Smooth muscle cell (in vitro differentiated cells): Measurements from ENCODE around the gene AMPD2. TPM values are rescaled to one million over a fixed set of nuclear protein-coding genes. Genes with fewer than 3 reads are reported as not detected.

Experiments
- DNase-seq: peaks from one replicate; lab custom pipeline; 2025; ENCODE audit not compliant: unreplicated experiment; lab: John Stamatoyannopoulos, UW
- H2AFZ ChIP-seq: fragments of 200-600 bp; sonication (generic); 2 replicates; pipeline ENCODE4 v1.6.0; 2016; ENCODE audit warnings: antibody characterized with exemption, low read depth, mild to moderate bottlenecking
- H3F3A ChIP-seq: fragments of 200-600 bp; sonication (generic); 2 replicates; pipeline ENCODE4 v1.6.0; 2017; ENCODE audit warnings: antibody characterized with exemption, low read depth
- H3K27ac ChIP-seq: fragments of 200-600 bp; sonication (generic); 2 replicates; pipeline ENCODE4 v1.5.1; 2016; ENCODE audit warnings: low read depth, mild to moderate bottlenecking
- H3K27me3 ChIP-seq: fragments of 200-600 bp; sonication (generic); 2 replicates; pipeline ENCODE4 v1.6.1; 2016; ENCODE audit warnings: low read depth, mild to moderate bottlenecking
- H3K36me3 ChIP-seq: fragments of 200-600 bp; sonication (generic); 2 replicates; pipeline ENCODE4 v1.5.1; 2016; ENCODE audit warnings: low read depth
- H3K4me1 ChIP-seq: fragments of 200-600 bp; sonication (generic); 2 replicates; pipeline ENCODE4 v1.5.1; 2016; ENCODE audit warnings: low read depth
- H3K4me2 ChIP-seq: fragments of 200-600 bp; sonication (generic); 2 replicates; pipeline ENCODE4 v1.6.0; 2016; ENCODE audit warnings: mild to moderate bottlenecking
- H3K4me3 ChIP-seq: fragments of 200-600 bp; sonication (generic); 2 replicates; pipeline ENCODE4 v1.5.1; 2016; ENCODE audit warnings: mild to moderate bottlenecking
- H3K79me2 ChIP-seq: fragments of 200-600 bp; sonication (generic); 2 replicates; pipeline ENCODE4 v1.6.0; 2016; ENCODE audit warnings: low read depth, mild to moderate bottlenecking
- H3K9ac ChIP-seq: fragments of 200-600 bp; sonication (generic); 2 replicates; pipeline ENCODE4 v1.6.0; 2016; ENCODE audit warnings: low read depth
- H3K9me3 ChIP-seq: fragments of 200-600 bp; sonication (generic); replicated peaks from 2 replicates; pipeline ENCODE4 v1.5.1; 2016; ENCODE audit warnings: low read depth
- H4K20me1 ChIP-seq: fragments of 200-600 bp; sonication (generic); 2 replicates; pipeline ENCODE4 v1.6.0; 2016; ENCODE audit warnings: low read depth
- WGBS: methylation state at CpG from one replicate; pipeline ENCODE4 v1.1.7; 2016; ENCODE audit warnings: low lambda C conversion rate; 5-methylcytosine and 5-hydroxymethylcytosine counted together
- polyA plus RNA-seq: library from polyadenylated mRNA; unstranded; fragments of >200 nt; fragmentation: Nextera tagmentation; extraction: Ambion mirVana; gene quantifications from 2 replicates; pipeline ENCODE4 v1.2.1, GENCODE V29; 2016
- total RNA-seq: library from RNA; depleted of rRNA; stranded (reverse); fragments of >200 nt; gene quantifications from 2 replicates; pipeline ENCODE4 v1.2.3, GENCODE V29; 2014
- TF ChIP-seq, protein P1 (sequence below): fragments of 200-600 bp; sonication (generic); IDR thresholded peaks from 2 replicates; pipeline ENCODE4 v1.5.1; 2017; ENCODE audit warnings: borderline replicate concordance, mild to moderate bottlenecking, antibody characterized with exemption; ENCODE audit not compliant: insufficient read depth, poor library complexity, severe bottlenecking

Gene AMPD2
- total and polyA plus RNA-seq, 2 experiments from 2014 or later: 57.4 to 104 TPM

DNA sequence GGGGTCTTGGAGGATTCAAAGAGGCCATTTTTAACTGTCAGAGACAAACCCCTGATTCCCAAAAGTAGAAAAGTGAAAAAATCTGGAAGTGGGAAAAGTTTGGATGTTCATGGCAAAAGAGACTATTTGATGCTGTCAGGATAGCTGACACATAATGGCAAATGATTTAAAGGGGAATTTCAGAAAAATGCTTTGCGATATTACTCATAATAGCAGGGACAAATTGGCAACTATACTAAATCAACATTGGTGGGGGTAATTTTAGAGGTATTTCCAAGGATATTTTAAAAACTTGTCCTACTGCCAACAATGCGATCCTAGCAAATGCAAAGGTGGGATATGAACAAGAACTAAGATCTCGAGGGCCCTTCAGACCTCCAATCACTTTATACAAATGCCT, 31.0 kb downstream of the AMPD2 start:
- Histone ChIP-seq H3K4me1 (no peaks in the 10 kb centered on the region), H2AFZ (no peak overlapping the region), H3K4me2 (no peak overlapping the region), H3K79me2 (no peaks in the 10 kb centered on the region), H3K9me3 (no peaks in the 10 kb centered on the region), H3K4me3 (no peak overlapping the region), H3K36me3 (no peaks in the 10 kb centered on the region), H3K9ac (no peak overlapping the region), H3K27me3 (peaks cover 16% of the 10 kb centered on the region), H3F3A (no peaks in the 10 kb centered on the region), H3K27ac (no peak overlapping the region), H4K20me1 (no peaks in the 10 kb centered on the region)
- 95% methylated on average over 3 of the region's 3 CpGs for WGBS
- DNase-seq: no peak
- TF ChIP-seq, protein P1, sequence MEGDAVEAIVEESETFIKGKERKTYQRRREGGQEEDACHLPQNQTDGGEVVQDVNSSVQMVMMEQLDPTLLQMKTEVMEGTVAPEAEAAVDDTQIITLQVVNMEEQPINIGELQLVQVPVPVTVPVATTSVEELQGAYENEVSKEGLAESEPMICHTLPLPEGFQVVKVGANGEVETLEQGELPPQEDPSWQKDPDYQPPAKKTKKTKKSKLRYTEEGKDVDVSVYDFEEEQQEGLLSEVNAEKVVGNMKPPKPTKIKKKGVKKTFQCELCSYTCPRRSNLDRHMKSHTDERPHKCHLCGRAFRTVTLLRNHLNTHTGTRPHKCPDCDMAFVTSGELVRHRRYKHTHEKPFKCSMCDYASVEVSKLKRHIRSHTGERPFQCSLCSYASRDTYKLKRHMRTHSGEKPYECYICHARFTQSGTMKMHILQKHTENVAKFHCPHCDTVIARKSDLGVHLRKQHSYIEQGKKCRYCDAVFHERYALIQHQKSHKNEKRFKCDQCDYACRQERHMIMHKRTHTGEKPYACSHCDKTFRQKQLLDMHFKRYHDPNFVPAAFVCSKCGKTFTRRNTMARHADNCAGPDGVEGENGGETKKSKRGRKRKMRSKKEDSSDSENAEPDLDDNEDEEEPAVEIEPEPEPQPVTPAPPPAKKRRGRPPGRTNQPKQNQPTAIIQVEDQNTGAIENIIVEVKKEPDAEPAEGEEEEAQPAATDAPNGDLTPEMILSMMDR: no peak

DNA sequence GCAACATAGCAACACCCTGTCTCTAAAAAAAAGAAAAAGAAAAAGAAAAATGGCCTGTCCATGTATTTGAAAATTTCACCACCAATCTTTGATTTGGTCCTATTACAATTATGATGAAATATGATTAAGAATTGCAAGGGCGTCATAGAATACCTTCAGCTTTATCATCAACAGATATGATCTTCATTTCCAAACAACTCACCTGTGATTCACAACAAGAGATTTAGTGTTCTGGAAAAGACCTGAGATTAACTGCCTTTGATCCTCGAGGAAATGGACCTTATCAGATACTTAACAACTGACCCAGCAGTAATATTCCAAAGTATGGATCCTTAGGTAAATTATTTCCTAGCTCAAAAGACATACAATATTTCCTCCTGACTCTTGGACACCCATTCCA, 32.8 kb downstream of the AMPD2 start:
- Histone ChIP-seq H3F3A (no peaks in the 10 kb centered on the region), H3K9me3 (no peaks in the 10 kb centered on the region), H4K20me1 (no peaks in the 10 kb centered on the region), H3K36me3 (no peaks in the 10 kb centered on the region), H3K4me1 (no peaks in the 10 kb centered on the region), H2AFZ (no peak overlapping the region), H3K27ac (no peak overlapping the region), H3K4me3 (no peak overlapping the region), H3K79me2 (no peaks in the 10 kb centered on the region), H3K4me2 (no peak overlapping the region), H3K27me3 (peaks cover 16% of the 10 kb centered on the region), H3K9ac (no peak overlapping the region)
- no peak for DNase-seq
- 84% methylated on average over 2 of the region's 2 CpGs for WGBS
- TF ChIP-seq, protein P1: no peak

DNA sequence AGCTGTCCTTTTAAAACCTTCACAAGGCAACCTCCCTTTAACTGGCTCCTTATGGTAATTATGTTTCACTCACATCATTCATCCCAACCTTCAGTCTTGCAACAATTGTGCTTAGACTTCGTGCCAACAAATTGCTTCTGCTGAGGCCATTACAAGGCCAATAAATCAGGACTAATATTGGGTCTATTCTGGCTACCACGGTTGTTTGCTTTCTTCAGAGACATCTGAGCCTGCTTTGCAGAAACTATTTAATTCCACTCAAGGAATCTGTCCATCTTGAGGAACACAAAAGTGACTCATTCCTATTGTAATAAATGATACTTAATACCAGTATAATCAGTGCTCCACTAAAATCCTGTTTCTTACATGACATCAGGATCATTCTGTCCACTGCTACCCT, 33.7 kb downstream of the AMPD2 start:
- Histone ChIP-seq H3K4me1 (no peaks in the 10 kb centered on the region), H3K79me2 (no peaks in the 10 kb centered on the region), H3K9me3 (no peaks in the 10 kb centered on the region), H2AFZ (no peak overlapping the region), H3K9ac (no peak overlapping the region), H3K27ac (no peak overlapping the region), H3K4me3 (no peak overlapping the region), H3K4me2 (no peak overlapping the region), H4K20me1 (no peaks in the 10 kb centered on the region), H3K27me3 (peaks cover 16% of the 10 kb centered on the region), H3K36me3 (no peaks in the 10 kb centered on the region), H3F3A (no peaks in the 10 kb centered on the region)
- 85% methylated on average over 2 of the region's 2 CpGs for WGBS
- TF ChIP-seq, protein P1: no peak
- DNase-seq: no peak

DNA sequence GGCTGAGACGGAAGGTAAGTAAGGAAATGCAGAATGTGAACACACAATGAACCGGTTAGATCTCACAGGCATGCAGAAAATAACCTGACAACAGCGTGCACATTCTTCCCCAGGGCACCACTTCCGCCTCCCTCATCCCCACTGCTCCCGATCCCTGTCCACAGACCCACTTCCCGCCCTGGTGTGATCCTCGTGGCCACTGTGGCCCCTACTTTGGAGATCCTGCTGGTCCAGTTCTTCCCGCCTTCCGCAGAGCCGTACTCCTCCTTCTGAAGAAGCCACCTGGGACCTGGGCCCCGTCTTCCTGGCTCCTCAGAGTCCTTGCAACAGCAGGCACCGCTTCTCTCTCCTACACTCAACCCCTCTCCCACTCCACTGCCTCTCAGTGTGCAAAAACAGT, 34.9 kb downstream of the AMPD2 start:
- Histone ChIP-seq H3K27ac (no peak overlapping the region), H3K9me3 (no peaks in the 10 kb centered on the region), H3K4me3 (no peak overlapping the region), H3F3A (no peaks in the 10 kb centered on the region), H3K79me2 (no peaks in the 10 kb centered on the region), H3K4me2 (no peak overlapping the region), H3K27me3 (peaks cover 16% of the 10 kb centered on the region), H2AFZ (no peak overlapping the region), H3K9ac (no peak overlapping the region), H3K4me1 (no peaks in the 10 kb centered on the region), H3K36me3 (no peaks in the 10 kb centered on the region), H4K20me1 (no peaks in the 10 kb centered on the region)
- DNase-seq: no peak
- TF ChIP-seq, protein P1: no peak
- WGBS: 88% methylated on average over 12 of the region's 12 CpGs
